Liver (tissue), 3 donors: ENCODE measurements around the gene POU3F4.

Source experiments
- EGR1 ChIP-seq, 2 donors: IDR thresholded peaks; 2 replicates each; pipeline ENCODE4 v1.6.1; 2016 to 2018; ENCODE audit warnings: antibody characterized with exemption in 2 of 2, low read depth in 2 of 2
- HNF4G ChIP-seq: IDR thresholded peaks from 2 replicates; pipeline ENCODE4 v1.6.1; 2016; ENCODE audit warnings: antibody characterized with exemption
- RAD21 ChIP-seq, 2 donors: IDR thresholded peaks; 2 replicates each; pipeline ENCODE4 v1.6.1; 2016; ENCODE audit warnings: antibody characterized with exemption in 2 of 2, mild to moderate bottlenecking in 2 of 2
- TF ChIP-seq, protein P1 (sequence below): fragments of 150-350 bp; IDR thresholded peaks from 2 replicates; pipeline ENCODE4 v1.5.1; 2017; ENCODE audit warnings: improper control_type of control experiment, low read depth, low read length; ENCODE audit not compliant: missing input control
- TF ChIP-seq, protein P2 (sequence below): IDR thresholded peaks from 2 replicates; pipeline ENCODE4 v1.6.1; 2016; ENCODE audit warnings: antibody characterized with exemption, mild to moderate bottlenecking
- TF ChIP-seq, protein P3 (sequence below): IDR thresholded peaks from 2 replicates; pipeline ENCODE4 v1.6.1; 2016; ENCODE audit warnings: antibody characterized with exemption
- donor health status: healthy.
- donor health status: healthy.

DNA sequence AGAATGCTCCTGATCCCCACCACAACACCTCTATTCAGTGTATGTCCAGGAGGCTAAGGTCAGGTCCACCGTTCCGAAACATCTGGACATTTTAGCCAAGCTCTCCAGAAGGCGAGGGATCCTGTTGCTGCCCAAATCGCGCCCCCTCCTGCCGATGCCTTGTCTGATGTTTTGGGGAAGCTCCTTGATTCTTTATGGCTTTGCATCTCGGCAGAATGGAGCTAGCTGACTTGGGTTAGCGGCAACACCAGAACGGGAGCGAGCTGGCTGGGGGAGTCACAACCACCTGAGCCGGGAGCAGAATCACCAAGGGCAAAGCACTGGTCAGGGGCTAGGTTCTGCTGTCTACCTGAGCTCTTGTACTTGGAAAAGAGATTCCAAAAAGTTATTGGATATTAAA lies 6.6 kb upstream of the POU3F4 start:
- TF ChIP-seq, protein P1, sequence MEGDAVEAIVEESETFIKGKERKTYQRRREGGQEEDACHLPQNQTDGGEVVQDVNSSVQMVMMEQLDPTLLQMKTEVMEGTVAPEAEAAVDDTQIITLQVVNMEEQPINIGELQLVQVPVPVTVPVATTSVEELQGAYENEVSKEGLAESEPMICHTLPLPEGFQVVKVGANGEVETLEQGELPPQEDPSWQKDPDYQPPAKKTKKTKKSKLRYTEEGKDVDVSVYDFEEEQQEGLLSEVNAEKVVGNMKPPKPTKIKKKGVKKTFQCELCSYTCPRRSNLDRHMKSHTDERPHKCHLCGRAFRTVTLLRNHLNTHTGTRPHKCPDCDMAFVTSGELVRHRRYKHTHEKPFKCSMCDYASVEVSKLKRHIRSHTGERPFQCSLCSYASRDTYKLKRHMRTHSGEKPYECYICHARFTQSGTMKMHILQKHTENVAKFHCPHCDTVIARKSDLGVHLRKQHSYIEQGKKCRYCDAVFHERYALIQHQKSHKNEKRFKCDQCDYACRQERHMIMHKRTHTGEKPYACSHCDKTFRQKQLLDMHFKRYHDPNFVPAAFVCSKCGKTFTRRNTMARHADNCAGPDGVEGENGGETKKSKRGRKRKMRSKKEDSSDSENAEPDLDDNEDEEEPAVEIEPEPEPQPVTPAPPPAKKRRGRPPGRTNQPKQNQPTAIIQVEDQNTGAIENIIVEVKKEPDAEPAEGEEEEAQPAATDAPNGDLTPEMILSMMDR = no peak
- TF ChIP-seq, protein P2, sequence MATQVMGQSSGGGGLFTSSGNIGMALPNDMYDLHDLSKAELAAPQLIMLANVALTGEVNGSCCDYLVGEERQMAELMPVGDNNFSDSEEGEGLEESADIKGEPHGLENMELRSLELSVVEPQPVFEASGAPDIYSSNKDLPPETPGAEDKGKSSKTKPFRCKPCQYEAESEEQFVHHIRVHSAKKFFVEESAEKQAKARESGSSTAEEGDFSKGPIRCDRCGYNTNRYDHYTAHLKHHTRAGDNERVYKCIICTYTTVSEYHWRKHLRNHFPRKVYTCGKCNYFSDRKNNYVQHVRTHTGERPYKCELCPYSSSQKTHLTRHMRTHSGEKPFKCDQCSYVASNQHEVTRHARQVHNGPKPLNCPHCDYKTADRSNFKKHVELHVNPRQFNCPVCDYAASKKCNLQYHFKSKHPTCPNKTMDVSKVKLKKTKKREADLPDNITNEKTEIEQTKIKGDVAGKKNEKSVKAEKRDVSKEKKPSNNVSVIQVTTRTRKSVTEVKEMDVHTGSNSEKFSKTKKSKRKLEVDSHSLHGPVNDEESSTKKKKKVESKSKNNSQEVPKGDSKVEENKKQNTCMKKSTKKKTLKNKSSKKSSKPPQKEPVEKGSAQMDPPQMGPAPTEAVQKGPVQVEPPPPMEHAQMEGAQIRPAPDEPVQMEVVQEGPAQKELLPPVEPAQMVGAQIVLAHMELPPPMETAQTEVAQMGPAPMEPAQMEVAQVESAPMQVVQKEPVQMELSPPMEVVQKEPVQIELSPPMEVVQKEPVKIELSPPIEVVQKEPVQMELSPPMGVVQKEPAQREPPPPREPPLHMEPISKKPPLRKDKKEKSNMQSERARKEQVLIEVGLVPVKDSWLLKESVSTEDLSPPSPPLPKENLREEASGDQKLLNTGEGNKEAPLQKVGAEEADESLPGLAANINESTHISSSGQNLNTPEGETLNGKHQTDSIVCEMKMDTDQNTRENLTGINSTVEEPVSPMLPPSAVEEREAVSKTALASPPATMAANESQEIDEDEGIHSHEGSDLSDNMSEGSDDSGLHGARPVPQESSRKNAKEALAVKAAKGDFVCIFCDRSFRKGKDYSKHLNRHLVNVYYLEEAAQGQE = no peak
- TF ChIP-seq HNF4G (no peak), RAD21 (IDR thresholded peaks at IDR 0.05) (no peak), EGR1 (IDR thresholded peaks at IDR 0.05; ENCODE audit: low read depth in 2 of 2) (no peak)
- TF ChIP-seq, protein P3, sequence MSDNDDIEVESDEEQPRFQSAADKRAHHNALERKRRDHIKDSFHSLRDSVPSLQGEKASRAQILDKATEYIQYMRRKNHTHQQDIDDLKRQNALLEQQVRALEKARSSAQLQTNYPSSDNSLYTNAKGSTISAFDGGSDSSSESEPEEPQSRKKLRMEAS = no peak
